Hepatocyte (in vitro differentiated cells): ENCODE data around the gene TTF1. TPM values are rescaled to one million over a fixed set of nuclear protein-coding genes. Genes with fewer than 3 reads are reported as not detected.

Experiments used
- DNase-seq: peaks from one replicate; pipeline ENCODE4 v3.0.0-alpha.2; 2016; ENCODE audit warnings: low spot score
- H2AFZ ChIP-seq: fragments of 200-600 bp; sonication (generic); 2 replicates; pipeline ENCODE4 v1.6.0; 2016; ENCODE audit warnings: antibody characterized with exemption, mild to moderate bottlenecking
- H3K27ac ChIP-seq: fragments of 200-600 bp; sonication (generic); 2 replicates; pipeline ENCODE4 v1.5.1; 2016; ENCODE audit warnings: mild to moderate bottlenecking
- H3K27me3 ChIP-seq: fragments of 200-600 bp; sonication (generic); 2 replicates; pipeline ENCODE4 v1.6.1; 2016
- H3K36me3 ChIP-seq: fragments of 200-600 bp; sonication (generic); replicated peaks from 2 replicates; pipeline ENCODE4 v1.5.1; 2016; ENCODE audit warnings: low read depth; ENCODE audit not compliant: insufficient read depth
- H3K4me1 ChIP-seq: fragments of 200-600 bp; sonication (generic); 2 replicates; pipeline ENCODE4 v1.5.1; 2016; ENCODE audit warnings: mild to moderate bottlenecking, moderate library complexity; ENCODE audit not compliant: insufficient read depth
- H3K4me2 ChIP-seq: fragments of 200-600 bp; sonication (generic); 2 replicates; pipeline ENCODE4 v1.6.0; 2016
- H3K4me3 ChIP-seq: fragments of 200-600 bp; sonication (generic); 2 replicates; pipeline ENCODE4 v1.5.1; 2016; ENCODE audit warnings: mild to moderate bottlenecking
- H3K79me2 ChIP-seq: fragments of 200-600 bp; sonication (generic); 2 replicates; pipeline ENCODE4 v1.6.0; 2017; ENCODE audit warnings: mild to moderate bottlenecking
- H3K9me2 ChIP-seq: fragments of 200-600 bp; sonication (generic); replicated peaks from 2 replicates; pipeline ENCODE4 v1.6.0; 2017; ENCODE audit warnings: mild to moderate bottlenecking; ENCODE audit not compliant: insufficient read depth
- H3K9me3 ChIP-seq: fragments of 200-600 bp; sonication (generic); 2 replicates; pipeline ENCODE4 v1.5.1; 2016; ENCODE audit warnings: low read depth, mild to moderate bottlenecking
- H4K20me1 ChIP-seq: fragments of 200-600 bp; sonication (generic); 2 replicates; pipeline ENCODE4 v1.6.0; 2016; ENCODE audit warnings: mild to moderate bottlenecking; ENCODE audit not compliant: insufficient read depth, poor library complexity, severe bottlenecking
- EZH2 ChIP-seq: fragments of 200-600 bp; sonication (generic); IDR thresholded peaks from 2 replicates; pipeline ENCODE4 v1.6.1; 2016; ENCODE audit warnings: antibody characterized with exemption, mild to moderate bottlenecking, borderline replicate concordance
- EZH2phosphoT487 ChIP-seq: fragments of 200-600 bp; sonication (generic); IDR thresholded peaks from one replicate; pipeline ENCODE4 v1.6.1; 2018; ENCODE audit warnings: antibody characterized with exemption, mild to moderate bottlenecking, low read depth, moderate library complexity; ENCODE audit not compliant: unreplicated experiment, severe bottlenecking
- WGBS: methylation state at CpG from one replicate; pipeline ENCODE4 v1.1.6; 2016; ENCODE audit warnings: low lambda C conversion rate; ENCODE audit errors: missing lambda C conversion rate; 5-methylcytosine and 5-hydroxymethylcytosine counted together
- polyA plus RNA-seq: library from polyadenylated mRNA; unstranded; fragments of >200 nt; fragmentation: Nextera tagmentation; extraction: Ambion mirVana; gene quantifications from 2 replicates; pipeline ENCODE4 v1.2.1, GENCODE V29; 2016
- total RNA-seq: library from RNA; depleted of rRNA; stranded (reverse); fragments of >200 nt; gene quantifications from 2 replicates; pipeline ENCODE4 v1.2.3, GENCODE V29; 2014
- TF ChIP-seq, protein P1 (sequence below): fragments of 200-600 bp; sonication (generic); IDR thresholded peaks from 2 replicates; pipeline ENCODE4 v1.5.1; 2016; ENCODE audit warnings: antibody characterized with exemption, mild to moderate bottlenecking; ENCODE audit not compliant: poor library complexity

Gene TTF1
- total and polyA plus RNA-seq, 2 experiments from 2014 or later = 5.5 to 7.0 TPM

DNA sequence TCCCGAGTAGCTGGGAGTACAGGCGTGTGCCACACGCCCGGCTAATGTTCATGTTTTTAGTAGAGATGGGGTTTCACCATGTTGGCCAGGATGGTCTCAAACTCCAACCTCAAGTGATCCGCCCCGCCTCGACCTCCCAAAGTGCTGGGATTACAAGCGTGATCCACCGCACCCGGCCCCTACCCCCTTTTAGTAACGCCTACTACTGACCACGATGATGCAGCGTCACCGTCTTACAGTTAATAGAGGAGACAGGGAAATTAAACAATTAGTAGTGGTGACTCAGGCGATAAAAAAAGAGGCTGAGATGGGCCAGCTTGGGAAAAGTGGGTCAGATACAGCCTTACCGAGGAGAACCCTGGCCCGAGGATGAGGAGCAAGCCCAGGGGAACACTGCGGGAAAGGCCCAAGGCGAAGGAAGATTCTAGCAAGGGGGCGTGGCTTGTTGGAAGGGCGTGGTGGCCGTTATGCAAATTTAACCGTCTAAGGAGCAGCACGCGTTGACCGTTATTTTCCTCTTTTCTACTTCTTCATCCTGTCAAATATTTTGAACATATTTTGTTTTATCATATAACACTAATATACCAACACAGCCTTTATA lies 50.2 kb downstream of the TTF1 start:
- H3K27ac ChIP-seq = no peak overlapping the region
- no peak overlapping the region for H3K4me2 ChIP-seq
- no peaks in the 10 kb centered on the region for H3K36me3 ChIP-seq
- H3K9me3 ChIP-seq = no peaks in the 10 kb centered on the region
- no peak overlapping the region for H3K4me3 ChIP-seq
- H2AFZ ChIP-seq = no peak overlapping the region
- H4K20me1 ChIP-seq = peaks cover 13% of the 10 kb centered on the region
- peaks cover 32% of the 10 kb centered on the region for H3K79me2 ChIP-seq
- 95% methylated on average over 26 of the region's 26 CpGs for WGBS
- peaks cover 19% of the 10 kb centered on the region for H3K4me1 ChIP-seq
- TF ChIP-seq EZH2phosphoT487 = no peak
- TF ChIP-seq, protein P1, sequence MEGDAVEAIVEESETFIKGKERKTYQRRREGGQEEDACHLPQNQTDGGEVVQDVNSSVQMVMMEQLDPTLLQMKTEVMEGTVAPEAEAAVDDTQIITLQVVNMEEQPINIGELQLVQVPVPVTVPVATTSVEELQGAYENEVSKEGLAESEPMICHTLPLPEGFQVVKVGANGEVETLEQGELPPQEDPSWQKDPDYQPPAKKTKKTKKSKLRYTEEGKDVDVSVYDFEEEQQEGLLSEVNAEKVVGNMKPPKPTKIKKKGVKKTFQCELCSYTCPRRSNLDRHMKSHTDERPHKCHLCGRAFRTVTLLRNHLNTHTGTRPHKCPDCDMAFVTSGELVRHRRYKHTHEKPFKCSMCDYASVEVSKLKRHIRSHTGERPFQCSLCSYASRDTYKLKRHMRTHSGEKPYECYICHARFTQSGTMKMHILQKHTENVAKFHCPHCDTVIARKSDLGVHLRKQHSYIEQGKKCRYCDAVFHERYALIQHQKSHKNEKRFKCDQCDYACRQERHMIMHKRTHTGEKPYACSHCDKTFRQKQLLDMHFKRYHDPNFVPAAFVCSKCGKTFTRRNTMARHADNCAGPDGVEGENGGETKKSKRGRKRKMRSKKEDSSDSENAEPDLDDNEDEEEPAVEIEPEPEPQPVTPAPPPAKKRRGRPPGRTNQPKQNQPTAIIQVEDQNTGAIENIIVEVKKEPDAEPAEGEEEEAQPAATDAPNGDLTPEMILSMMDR = no peak
- TF ChIP-seq EZH2 = no peak
- no peak for DNase-seq
- no peaks in the 10 kb centered on the region for H3K27me3 ChIP-seq
- no peaks in the 10 kb centered on the region for H3K9me2 ChIP-seq

GRCh38 chr9:132354637-132355355 lies 51.8 kb downstream of the TTF1 start, which contains the start of gene SETX:
Gene SETX, minus strand, starts transcription at chr9:132354986. Its CDS starts 5,558 bp downstream, at chr9:132349428.
- peak within 1 kb of the TSS; percentile 98 for H2AFZ ChIP-seq
- H3K9me2 ChIP-seq = no peaks in the 10 kb centered on the region
- H3K4me2 ChIP-seq = peak within 1 kb of the TSS; percentile 92
- H3K27me3 ChIP-seq = no peaks in the 10 kb centered on the region
- H3K4me1 ChIP-seq = peaks cover 19% of the 10 kb centered on the region
- peaks cover 15% of the 10 kb centered on the region for H4K20me1 ChIP-seq
- no peaks in the 10 kb centered on the region for H3K36me3 ChIP-seq
- TF ChIP-seq EZH2 = no peak
- no peak for TF ChIP-seq EZH2phosphoT487
- TF ChIP-seq, protein P1 = no peak
- peak; percentile 100 for DNase-seq
- H3K4me3 ChIP-seq = peak within 1 kb of the TSS; percentile 89
- H3K79me2 ChIP-seq = peaks cover 43% of the 10 kb centered on the region
- H3K9me3 ChIP-seq = no peaks in the 10 kb centered on the region
- H3K27ac ChIP-seq = peak within 1 kb of the TSS; percentile 94
- WGBS = under 1% methylated on average over 79 of the region's 82 CpGs

DNA sequence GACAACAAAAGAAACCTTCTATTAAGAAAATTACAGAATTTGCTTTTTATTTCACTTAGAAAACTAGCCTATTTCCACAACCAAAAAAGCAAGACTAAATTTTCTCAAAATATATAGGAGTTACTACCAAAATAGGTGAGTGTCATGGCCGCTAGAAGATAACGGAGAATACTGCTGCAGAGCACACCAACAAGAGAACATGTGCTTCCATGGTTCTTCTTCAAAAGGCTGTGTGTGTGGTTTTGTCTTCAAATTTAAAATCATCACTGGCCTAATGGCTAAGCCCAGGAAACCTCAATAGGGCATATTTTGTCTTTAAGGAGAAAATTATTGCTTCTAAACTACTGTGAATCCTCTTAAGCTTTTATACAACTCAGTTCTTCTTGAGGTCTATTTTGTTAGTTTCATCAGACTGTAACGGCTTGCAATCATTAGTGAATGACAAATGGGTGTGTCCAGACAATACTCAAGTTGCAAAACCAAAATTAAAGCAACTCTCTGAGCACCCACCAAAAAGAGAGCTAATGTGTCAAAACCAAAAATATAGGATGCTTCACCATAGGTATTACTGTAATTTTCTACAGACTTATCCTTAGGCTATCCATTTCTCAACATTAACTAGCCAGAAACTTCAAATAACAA lies 55.1 kb downstream of the TTF1 start:
- Histone ChIP-seq H3K9me2 (no peaks in the 10 kb centered on the region), H3K9me3 (no peaks in the 10 kb centered on the region), H2AFZ (no peak overlapping the region), H3K79me2 (peaks cover 52% of the 10 kb centered on the region), H3K4me2 (peak overlapping the region; percentile 4), H4K20me1 (peaks cover 17% of the 10 kb centered on the region), H3K27me3 (no peaks in the 10 kb centered on the region), H3K36me3 (no peaks in the 10 kb centered on the region), H3K27ac (no peak overlapping the region), H3K4me1 (peaks cover 19% of the 10 kb centered on the region), H3K4me3 (no peak overlapping the region)
- no peak for DNase-seq
- 90% methylated on average over 3 of the region's 3 CpGs for WGBS
- no peak for TF ChIP-seq EZH2
- TF ChIP-seq EZH2phosphoT487 = no peak
- TF ChIP-seq, protein P1 = no peak
